LHCN-M2 (cell line): ENCODE data around the gene TSPEAR. TPM values are rescaled to one million over a fixed set of nuclear protein-coding genes. Genes with fewer than 3 reads are reported as not detected.

Experiments used
- DNase-seq: peaks from one replicate; pipeline ENCODE4 v3.0.0-alpha.2; 2012; ENCODE audit warnings: low read depth
- total RNA-seq: library from RNA; depleted of rRNA; stranded (reverse); fragments of >200 nt; gene quantifications from 2 replicates; pipeline ENCODE4 v1.2.3, GENCODE V29; 2014

Gene TSPEAR
- total RNA-seq, 1 experiment from 2014 or later, result not detected

DNA sequence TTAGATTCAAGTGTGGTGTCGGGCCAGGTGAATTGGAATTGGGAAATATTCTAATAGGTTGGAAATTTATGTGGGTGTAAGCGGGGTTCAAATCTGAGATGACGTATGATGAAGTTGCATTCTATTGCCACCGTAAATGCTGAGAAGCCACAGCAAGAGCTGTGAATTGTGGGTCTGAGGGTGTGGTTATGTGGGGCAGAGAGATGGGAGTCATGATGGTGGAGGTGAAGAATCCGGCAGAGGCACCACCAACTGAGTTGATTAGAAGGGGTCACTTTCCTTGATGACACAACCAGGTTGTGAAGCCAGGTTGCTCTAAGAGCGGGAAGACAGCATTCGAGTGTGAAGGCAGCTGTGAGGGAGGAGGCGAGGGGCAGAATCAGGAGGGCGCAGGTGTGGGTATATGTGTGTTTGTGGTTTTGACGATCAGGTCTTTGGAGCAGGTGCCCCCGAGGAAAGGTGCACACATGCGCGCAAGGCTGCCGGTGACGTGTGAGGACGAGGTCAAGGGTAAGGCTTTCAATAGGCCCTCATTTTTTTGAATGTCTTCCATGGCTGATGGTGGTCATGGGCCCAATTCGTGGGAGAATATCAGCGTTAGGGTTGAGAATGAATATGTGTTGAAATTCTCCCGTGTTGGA lies 237.3 kb downstream of the TSPEAR start:
- DNase-seq, result no peak

DNA sequence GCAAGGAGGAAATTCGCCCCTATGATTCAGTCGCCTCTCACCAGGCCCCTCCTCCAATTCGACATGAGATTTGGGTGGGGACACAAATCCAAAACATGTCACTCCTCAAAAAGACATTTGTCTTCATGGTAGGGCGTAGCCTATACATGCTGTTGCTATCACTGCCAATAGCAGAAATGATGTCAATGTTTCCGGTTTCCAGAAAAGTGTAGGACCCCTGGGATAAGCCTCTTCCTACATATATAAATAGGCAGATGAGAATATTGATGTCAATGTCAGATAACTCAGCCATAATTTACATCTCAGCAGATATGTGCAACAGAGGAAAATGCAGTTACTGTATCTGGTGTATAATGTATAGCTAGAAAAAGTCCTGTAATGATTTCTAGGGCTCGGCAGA lies 239.4 kb downstream of the TSPEAR start:
- no peak for DNase-seq

DNA sequence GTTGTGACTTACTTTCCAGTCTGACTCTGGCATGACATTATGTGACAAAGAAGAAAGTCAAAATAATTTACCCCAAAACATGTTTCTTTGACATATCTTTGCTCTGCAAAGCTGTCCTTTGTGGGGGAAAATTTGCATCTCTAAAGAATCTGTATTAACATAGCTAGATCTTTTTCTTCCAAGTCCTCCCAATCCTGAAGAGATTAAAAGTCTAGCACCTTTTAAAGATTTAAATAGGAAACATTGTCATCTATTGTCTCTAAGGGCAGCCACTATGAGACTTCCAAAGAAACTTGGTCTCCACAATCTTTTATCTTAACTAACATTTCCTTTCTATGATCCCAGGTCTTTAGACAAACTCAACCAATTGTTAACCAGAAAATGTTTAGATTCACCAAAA lies 240.0 kb downstream of the TSPEAR start:
- DNase-seq, result no peak

DNA sequence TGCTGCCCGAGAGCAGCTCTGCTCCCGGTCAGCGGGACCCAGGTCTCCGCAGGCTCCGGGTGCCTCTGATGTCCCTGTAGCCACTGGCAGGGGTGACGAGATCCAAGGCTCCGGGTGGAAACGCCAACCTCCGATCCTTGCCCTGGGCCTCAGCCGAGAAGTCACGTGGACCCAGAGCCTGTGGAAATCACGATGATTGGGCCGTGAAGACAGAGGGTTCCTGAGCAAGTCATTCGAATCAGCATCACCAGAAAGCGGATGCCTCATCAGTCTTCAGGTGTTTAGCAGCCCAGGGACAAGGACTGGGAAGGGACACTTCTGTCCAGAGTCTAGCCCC lies 243.5 kb downstream of the TSPEAR start:
- DNase-seq, result no peak

DNA sequence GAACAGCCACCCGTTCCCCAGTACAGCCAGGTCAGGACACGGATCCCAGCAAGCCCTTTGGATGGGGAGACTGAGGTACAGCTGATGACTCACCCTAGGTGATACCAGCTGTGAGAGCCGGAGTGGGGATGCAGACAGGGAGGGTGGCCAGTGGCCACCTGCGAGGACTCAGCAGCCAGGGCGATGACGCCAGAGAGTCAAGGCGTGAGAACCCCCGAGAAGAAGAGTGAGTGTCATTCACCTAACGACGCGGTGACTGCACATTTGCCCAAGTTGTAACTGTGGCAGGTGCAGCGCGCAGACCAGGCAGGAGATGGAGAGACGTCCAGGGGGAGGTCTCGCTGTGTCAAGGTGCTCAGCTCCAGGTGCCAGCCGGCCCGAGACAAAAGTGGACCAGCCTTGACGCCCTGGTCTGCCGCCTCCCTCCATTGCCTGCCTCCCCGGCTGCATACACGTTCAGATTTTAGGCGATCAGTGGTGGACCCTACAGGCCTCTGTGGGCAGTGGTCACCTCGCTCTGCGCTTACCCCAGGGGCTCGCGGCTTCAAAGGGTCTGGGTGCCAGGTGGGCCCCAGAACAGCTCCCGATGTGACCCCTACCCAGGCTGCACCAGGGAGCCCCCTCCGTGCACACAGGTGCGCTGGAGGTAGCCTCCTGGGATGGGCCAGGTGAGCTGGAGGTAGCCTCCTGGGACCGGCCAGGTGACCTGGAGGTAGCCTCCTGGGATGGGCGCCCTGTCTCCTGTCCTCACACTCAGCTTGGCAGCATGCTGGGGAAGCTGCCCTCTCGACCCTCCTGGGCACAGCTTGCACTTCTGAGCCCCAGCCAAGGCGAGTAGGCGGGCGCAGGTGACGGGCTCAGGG lies 244.1 kb downstream of the TSPEAR start:
- DNase-seq, result no peak

DNA sequence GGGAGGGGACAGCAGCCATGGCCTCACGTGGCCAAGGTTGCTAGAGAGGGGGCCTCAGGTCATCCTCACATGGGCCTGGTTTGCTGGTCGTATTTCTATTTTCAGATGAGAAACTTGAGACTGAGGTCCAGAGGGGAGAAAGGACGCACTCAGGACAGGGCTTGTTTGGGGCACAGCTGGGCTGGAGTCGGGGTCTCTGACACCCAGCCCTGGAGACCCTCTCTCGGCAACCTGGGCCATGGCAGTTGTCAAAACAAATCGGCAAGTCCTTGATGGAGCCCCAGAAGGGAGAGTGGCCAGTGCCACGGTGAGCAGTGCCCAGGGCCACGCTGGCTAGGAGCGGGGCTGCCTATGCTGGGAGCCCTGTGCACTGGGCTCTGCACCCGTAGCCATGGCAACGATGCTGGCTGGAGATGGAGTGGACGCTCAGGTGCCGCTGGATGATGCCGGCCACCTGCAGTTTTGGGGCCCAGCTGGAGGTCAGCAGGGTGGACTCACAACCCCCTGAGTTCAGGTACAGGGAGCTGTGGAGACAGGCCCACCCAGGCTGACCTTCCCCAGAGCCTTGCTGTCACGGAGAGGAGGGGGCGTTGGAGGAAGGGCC lies 244.9 kb downstream of the TSPEAR start:
- DNase-seq, result no peak

DNA sequence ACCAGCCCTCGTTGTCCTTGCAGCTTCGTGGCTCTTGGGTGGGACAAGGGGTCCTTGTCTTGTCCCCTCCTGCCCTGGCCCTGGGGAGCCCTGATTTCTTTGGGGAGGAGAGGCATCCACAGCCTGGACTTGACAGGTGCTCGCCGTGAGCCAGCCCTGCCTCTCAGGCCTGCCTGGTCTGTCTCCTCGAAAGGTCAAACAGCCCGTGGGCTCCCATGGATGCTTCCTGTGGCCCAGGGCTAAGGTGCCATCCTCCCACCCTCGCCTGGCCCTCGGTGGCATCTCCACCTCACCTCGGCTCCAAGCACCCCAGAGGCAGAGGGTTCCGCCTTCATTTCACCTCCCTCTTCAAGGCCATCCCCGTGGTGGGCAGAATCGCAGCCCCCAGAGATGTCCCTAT lies 247.0 kb downstream of the TSPEAR start:
- no peak for DNase-seq

DNA sequence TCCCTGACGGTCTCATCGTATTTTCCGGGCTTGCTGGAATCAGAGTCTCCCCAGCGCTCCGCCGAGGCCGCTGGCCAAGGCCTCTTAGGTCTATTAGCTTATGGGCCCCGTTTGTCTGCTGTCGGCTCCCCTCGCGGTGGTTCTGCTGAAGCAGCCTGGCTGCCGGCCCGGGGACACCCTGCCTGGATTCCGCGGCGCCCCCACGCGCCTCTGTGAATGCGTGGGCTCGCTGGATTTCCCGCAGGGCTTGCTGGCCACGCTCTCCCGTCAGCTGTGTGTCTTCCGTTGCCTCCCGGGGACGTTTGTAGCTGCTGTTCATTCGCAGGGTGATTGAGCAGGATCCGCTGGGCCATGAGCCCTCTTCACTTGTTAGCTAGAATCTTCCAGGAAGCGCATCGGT lies 247.6 kb downstream of the TSPEAR start:
- DNase-seq, result no peak

DNA sequence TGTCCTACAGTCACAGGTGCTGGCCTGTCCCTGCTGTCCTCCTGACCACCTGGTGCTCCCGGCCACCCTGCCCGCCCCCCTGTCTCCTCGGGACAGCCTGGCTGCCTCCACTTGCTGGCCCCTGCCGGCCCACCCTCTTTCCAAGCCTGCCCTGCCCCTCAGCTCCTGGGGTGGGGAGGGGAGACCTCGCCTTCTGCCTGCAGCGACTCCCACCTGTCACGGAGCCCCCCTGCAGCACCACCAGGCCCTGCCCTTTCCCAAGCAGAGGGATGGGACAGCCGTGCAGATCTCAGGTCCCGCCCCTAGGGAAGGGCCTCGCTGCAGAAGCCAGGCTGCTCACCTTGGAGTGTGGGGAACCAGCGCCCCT lies 248.6 kb downstream of the TSPEAR start:
- DNase-seq, result no peak

DNA sequence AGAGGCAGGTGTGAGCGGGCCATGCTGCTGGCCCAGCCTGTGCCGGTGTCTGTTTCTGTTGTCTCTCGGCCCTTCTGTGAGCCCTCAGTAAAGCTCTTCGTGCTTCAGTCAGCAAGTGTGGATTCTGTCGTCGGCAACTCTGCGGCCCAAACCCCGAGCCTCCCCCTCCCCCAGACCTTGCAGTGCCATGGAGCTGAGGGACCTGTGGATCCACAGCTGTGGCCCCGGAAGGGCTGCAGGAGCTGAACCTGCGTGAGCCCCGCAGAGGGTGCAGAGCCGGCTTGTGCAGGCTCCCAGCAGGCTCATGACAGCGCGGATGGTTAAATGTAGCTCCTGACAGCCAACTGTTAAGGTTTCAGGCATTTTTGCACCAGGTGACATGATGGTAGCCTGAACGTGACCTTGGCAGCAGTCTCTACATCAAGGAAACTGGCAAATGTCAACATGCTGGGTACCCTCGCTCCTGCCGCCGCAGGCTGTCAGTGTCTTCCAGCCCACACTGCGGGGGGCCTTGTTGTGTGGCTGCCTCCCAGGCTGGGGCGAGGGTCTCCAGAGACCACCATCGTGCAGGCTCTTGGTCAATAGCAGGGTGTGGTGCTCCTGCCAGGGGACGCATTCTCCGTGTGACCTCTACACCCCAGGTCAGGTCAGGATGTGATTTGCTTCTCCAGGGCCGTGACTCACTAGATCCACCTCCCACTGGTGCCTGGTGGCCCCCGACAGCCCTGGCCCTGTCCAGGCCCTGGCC lies 249.1 kb downstream of the TSPEAR start:
- DNase-seq, result no peak

DNA sequence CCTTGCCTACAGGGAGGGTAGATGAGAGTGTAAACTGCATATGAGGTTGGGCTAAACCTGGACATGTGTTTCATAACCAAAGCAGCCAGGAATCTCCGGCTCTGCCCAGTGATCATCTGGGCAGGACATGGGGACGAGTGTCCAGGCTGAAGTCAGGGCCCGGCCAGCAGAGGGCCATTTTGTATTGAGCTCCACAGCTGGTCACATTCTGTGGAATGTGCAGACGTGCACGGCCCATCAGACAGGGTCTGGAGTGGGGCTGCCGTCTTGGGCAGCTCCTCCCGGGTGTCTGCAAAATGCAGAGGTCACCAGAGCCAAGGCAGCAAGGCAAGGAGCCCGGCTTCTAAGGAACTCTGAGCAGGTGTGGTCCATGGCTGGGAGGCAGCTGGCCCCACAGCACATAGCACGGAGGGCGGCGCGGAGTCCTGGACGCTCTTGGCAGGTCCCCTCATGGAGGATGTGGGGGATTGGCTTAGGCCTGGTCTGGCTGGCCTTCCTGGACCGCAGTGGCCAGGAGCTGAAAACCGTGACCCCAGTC lies 249.8 kb downstream of the TSPEAR start:
- DNase-seq, result no peak

DNA sequence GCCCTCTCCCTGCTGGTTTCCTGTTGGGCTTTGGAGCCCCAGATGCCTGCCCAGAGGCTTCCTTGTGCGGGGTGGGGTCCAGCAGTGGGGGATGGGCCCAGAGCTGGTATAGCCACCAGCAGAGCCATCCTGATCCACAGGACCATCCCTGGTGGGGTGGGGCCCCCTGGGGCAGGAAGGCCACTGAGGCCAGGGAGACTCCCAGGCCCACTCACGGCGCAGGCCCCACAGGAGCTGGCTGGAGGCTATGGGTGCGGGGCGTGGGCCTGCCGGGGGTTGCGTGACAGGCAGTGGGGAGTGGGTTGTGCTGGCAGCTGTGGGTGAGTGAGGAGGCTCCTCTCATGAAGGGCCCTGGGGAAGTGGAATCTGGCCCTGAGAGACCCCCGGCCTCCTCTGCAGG lies 250.4 kb downstream of the TSPEAR start:
- DNase-seq, result no peak

DNA sequence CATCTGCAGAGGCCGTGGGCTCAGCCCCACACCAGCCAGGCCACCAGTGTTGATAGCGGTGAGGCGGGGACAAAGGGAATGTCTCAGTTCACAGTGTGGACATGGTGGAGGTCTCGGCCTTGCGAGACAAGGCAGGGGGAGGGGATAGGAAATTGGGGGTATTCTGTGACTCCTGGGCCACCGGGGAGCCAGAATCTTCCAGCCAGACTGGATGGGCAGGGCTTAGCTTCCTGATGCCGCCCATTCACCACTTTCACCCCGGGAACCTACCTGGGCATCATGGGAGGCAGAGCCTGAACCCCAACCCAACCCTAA lies 251.0 kb downstream of the TSPEAR start:
- no peak for DNase-seq

DNA sequence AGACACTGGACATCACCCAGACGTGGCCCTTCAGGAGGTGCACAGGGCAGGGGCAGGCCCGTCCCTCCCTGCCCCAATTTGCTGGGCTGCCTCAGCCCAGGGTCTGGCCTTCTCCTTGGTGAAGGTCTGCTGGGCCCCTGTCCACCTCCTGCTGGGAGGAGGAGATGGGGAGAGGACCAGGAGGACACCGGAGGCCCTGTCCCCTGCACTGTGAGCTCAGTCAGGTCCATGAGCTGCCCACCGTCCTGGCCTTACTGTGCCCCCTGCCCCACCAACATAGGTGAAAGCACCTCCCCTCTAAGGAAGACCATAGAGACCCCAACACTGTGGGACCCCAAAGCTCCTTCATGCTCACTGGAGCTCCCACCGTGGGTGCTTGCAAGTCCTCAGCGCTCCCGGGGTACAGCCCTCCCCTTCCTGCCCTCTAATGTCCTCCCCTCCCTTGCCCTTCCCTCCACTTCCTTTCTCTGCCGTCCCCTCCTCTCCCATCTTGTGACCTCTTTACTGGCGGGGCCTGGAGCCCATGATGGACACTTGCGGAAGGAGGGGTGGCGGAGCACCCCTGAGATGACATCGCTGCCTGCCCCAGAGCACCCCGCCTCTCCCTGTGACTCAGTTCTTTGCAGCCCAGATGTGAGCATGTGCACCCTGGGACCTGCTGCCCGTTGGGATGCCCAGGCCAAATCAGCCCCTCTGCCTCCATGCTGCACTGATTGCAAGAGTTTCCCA lies 251.5 kb downstream of the TSPEAR start:
- DNase-seq, result no peak

DNA sequence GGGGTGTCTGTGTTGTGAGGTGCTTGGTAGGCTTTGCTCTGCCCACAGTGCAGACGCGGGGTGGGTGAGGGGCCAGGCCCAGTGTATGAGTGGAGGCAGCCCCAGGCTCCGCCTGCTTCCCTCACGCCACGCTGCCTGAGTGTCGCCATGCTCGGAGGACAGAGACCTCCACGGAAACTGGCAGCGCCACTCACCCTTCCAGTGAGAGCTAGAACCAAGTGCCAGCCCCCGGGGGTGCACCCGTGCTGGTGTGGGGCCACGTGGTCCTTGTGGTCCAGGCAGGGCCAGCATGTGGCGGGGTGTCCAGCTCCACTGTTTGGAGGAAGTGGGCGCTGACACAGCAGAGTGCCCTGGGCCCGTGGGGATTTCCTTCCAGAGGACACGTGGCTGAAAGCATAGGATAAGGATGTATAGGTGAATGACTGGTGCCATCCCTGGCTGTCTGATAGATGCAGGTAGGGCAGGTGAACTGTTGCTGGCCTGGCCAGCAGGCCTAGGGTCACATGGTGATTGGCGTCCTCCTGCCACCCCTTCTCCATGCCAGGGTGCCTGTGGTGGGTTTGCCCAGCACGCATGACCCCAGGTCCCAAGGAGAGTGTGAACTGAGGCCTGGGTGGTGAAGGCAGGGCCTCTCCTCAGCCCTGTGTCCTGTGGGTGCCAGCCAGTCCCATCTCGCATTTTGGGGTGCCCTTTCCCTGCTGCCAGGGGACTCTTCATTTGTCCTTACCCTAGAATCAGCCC lies 252.2 kb downstream of the TSPEAR start:
- DNase-seq, result no peak

DNA sequence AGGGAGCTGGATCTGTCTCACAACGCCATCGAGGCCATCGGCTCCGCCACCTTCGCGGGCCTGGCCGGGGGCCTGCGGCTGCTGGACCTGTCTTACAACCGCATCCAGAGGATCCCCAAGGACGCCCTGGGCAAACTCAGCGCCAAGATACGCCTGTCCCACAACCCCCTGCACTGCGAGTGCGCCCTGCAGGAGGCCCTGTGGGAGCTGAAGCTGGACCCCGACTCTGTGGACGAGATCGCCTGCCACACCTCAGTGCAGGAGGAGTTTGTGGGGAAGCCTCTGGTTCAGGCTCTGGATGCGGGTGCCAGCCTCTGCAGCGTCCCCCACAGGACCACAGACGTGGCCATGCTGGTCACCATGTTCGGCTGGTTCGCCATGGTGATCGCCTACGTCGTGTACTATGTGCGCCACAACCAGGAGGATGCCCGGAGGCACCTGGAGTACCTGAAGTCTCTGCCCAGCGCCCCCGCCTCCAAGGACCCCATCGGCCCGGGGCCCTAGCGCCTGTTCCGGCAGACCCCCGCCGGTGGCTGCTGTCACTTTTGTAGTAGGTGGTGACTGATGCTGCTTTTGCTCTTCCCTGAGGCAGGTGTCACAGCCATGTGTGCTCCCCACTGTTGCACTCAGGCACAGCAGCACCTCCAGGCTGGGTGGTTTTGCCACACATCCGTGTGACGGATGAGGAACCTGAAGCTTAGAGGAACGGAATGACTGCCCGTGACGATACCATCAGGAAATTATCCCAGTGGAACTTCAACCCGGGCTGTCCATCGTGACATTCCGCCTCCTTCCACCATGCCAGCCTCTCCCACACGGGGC lies 254.2 kb downstream of the TSPEAR start:
- no peak for DNase-seq

DNA sequence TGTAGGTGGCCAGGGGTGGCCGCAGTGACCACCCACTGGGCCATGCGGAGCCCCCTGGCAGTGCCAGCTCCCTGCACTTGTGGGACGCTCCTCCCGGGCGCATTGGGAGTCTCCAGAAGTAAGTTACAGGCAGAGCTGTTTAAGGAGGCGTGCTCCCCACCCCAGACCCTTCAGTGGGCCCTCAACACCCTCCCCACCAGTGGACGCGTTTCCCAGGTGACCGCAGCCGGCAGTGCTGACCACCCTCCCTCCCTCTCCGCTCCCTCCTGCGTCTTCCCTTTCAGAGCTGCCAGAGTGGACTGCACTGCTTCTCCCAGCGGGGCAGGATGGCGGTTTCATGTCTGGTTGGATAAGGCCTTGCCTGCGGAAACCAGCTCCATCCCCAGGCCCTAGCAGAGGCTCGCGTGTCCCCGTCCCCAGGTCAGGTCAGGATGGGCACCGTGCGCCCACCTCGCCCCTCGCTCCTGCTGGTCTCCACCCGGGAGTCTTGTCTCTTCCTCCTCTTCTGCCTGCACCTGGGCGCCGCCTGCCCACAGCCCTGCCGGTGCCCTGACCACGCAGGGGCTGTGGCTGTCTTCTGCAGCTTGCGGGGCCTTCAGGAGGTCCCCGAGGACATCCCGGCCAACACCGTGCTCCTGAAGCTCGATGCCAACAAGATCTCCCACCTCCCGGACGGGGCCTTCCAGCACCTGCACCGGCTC lies 255.0 kb downstream of the TSPEAR start:
- no peak for DNase-seq

DNA sequence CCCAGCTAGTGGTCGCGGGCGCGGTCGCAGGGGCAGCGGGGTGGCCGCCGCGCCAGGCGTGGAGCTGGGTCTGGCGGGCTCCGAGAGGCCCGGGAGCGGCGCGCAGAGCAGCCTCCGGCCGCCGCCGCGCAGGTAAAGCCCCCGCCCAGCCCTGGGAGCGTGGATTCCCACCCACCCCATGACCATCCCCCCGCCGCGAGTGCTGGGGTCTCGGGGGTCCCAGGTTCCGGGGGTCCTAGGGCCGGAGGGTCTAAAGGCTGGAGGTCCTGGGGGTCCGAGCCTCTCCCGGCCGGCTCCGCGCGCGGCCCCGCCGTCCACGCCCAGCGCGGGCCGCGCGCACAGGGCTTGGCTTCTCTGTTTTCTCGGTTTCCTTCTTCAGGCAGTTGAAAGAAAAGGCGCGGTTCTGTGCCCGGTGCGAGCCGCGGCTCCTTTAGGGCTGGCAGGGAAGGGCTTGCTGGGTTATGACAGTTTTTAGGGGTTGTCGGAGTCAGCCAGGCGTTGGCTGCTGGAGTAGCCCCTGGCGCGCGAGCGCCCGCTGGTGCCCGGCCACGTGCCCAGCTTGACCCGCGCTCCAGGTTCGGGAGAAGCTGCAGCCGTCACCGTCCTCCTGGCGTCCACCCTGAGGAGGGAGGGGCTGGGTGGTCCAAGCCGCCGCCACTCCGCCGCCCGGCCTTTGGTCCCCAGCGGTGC lies 255.7 kb downstream of the TSPEAR start:
- DNase-seq, result no peak
